ENCODE measurements around the gene TKTL2. TPM values are rescaled to one million over a fixed set of nuclear protein-coding genes. Genes with fewer than 3 reads are reported as not detected.

The TKTL2 gene
- total and polyA plus RNA-seq, 10 of the 15 experiments (the other 5 are each of a cell fraction or from before 2014, with no cell fraction given), result 0.03 to 0.04 (median 0.03) TPM; not detected in 7

DNA sequence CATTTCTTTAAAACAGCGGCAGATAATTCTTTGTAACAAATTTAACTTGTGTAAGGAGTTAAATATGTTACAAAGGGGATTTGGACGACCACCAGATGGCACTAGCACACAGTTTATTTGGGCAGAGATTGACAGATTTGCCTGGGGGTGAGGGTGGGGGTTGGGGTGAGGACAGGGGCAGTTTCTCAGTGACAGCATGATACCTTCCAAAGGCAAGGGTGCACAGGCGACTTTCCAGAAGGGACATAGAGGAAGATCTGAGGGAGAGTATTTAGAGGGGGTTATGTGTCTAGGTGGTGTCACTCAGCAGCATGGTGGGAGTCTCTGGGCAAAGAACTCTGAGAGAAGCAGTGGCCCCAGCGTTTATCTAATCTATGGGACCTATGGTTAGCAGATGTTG, 11.4 kb upstream of the TKTL2 start (continued):
- TF ChIP-seq, protein P1, sequence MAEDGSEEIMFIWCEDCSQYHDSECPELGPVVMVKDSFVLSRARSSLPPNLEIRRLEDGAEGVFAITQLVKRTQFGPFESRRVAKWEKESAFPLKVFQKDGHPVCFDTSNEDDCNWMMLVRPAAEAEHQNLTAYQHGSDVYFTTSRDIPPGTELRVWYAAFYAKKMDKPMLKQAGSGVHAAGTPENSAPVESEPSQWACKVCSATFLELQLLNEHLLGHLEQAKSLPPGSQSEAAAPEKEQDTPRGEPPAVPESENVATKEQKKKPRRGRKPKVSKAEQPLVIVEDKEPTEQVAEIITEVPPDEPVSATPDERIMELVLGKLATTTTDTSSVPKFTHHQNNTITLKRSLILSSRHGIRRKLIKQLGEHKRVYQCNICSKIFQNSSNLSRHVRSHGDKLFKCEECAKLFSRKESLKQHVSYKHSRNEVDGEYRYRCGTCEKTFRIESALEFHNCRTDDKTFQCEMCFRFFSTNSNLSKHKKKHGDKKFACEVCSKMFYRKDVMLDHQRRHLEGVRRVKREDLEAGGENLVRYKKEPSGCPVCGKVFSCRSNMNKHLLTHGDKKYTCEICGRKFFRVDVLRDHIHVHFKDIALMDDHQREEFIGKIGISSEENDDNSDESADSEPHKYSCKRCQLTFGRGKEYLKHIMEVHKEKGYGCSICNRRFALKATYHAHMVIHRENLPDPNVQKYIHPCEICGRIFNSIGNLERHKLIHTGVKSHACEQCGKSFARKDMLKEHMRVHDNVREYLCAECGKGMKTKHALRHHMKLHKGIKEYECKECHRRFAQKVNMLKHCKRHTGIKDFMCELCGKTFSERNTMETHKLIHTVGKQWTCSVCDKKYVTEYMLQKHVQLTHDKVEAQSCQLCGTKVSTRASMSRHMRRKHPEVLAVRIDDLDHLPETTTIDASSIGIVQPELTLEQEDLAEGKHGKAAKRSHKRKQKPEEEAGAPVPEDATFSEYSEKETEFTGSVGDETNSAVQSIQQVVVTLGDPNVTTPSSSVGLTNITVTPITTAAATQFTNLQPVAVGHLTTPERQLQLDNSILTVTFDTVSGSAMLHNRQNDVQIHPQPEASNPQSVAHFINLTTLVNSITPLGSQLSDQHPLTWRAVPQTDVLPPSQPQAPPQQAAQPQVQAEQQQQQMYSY (CRISPR knock-in tag; IDR thresholded peaks at IDR 0.05), result no peak
- TF ChIP-seq, protein P2, sequence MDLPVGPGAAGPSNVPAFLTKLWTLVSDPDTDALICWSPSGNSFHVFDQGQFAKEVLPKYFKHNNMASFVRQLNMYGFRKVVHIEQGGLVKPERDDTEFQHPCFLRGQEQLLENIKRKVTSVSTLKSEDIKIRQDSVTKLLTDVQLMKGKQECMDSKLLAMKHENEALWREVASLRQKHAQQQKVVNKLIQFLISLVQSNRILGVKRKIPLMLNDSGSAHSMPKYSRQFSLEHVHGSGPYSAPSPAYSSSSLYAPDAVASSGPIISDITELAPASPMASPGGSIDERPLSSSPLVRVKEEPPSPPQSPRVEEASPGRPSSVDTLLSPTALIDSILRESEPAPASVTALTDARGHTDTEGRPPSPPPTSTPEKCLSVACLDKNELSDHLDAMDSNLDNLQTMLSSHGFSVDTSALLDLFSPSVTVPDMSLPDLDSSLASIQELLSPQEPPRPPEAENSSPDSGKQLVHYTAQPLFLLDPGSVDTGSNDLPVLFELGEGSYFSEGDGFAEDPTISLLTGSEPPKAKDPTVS (IDR thresholded peaks at IDR 0.05; ENCODE audit: low read depth, low read length), result no peak
- TF ChIP-seq KLF5 (IDR thresholded peaks at IDR 0.05; ENCODE audit: partially characterized antibody) (no peak), BHLHE40 (IDR thresholded peaks at IDR 0.05; ENCODE audit: borderline replicate concordance in 1 of 2, low read depth in 2 of 2, low read length in 1 of 2) (no peak), SREBF2 (IDR thresholded peaks at IDR 0.05; ENCODE audit: low read length) (no peak), POU2F2 (IDR thresholded peaks at IDR 0.05; ENCODE audit: borderline replicate concordance, low read depth, low read length) (no peak), RUNX3 (IDR thresholded peaks at IDR 0.05; ENCODE audit: low read length) (no peak), BMI1 (IDR thresholded peaks at IDR 0.05; ENCODE audit: borderline replicate concordance) (no peak), NR2F1 (conservative IDR thresholded peaks at IDR 0.05) (no peak), NFYA (IDR thresholded peaks at IDR 0.05; ENCODE audit: borderline replicate concordance, low read depth, low read length) (no peak), EED (IDR thresholded peaks at IDR 0.05; ENCODE audit: low read depth) (no peak), MYC (IDR thresholded peaks at IDR 0.05; ENCODE audit: insufficient read depth, insufficient read length, insufficient replicate concordance, low read length, severe bottlenecking) (no peak), SMC3 (IDR thresholded peaks at IDR 0.05; ENCODE audit: borderline replicate concordance, low read length) (peak; percentile 83), CEBPB (IDR thresholded peaks at IDR 0.05; ENCODE audit: borderline replicate concordance in 1 of 2, low read depth in 2 of 2, low read length in 2 of 2) (no peak), SIN3A (IDR thresholded peaks at IDR 0.05; ENCODE audit: low read depth, low read length) (no peak), HDAC6 (IDR thresholded peaks at IDR 0.05; ENCODE audit: unreplicated experiment) (no peak), MXI1 (IDR thresholded peaks at IDR 0.05; ENCODE audit: low read depth, low read length) (no peak)
- TF ChIP-seq, protein P3, sequence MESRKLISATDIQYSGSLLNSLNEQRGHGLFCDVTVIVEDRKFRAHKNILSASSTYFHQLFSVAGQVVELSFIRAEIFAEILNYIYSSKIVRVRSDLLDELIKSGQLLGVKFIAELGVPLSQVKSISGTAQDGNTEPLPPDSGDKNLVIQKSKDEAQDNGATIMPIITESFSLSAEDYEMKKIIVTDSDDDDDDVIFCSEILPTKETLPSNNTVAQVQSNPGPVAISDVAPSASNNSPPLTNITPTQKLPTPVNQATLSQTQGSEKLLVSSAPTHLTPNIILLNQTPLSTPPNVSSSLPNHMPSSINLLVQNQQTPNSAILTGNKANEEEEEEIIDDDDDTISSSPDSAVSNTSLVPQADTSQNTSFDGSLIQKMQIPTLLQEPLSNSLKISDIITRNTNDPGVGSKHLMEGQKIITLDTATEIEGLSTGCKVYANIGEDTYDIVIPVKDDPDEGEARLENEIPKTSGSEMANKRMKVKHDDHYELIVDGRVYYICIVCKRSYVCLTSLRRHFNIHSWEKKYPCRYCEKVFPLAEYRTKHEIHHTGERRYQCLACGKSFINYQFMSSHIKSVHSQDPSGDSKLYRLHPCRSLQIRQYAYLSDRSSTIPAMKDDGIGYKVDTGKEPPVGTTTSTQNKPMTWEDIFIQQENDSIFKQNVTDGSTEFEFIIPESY (IDR thresholded peaks at IDR 0.05), result no peak
- TF ChIP-seq, protein P4, sequence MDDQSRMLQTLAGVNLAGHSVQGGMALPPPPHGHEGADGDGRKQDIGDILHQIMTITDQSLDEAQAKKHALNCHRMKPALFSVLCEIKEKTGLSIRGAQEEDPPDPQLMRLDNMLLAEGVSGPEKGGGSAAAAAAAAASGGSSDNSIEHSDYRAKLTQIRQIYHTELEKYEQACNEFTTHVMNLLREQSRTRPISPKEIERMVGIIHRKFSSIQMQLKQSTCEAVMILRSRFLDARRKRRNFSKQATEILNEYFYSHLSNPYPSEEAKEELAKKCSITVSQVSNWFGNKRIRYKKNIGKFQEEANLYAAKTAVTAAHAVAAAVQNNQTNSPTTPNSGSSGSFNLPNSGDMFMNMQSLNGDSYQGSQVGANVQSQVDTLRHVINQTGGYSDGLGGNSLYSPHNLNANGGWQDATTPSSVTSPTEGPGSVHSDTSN (IDR thresholded peaks at IDR 0.05; ENCODE audit: insufficient replicate concordance, low read depth, low read length), result peak; percentile 45
- TF ChIP-seq, protein P5, sequence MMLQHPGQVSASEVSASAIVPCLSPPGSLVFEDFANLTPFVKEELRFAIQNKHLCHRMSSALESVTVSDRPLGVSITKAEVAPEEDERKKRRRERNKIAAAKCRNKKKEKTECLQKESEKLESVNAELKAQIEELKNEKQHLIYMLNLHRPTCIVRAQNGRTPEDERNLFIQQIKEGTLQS (IDR thresholded peaks at IDR 0.05; ENCODE audit: borderline replicate concordance, extremely low read depth, low read depth, low read length), result no peak
- TF ChIP-seq, protein P6, sequence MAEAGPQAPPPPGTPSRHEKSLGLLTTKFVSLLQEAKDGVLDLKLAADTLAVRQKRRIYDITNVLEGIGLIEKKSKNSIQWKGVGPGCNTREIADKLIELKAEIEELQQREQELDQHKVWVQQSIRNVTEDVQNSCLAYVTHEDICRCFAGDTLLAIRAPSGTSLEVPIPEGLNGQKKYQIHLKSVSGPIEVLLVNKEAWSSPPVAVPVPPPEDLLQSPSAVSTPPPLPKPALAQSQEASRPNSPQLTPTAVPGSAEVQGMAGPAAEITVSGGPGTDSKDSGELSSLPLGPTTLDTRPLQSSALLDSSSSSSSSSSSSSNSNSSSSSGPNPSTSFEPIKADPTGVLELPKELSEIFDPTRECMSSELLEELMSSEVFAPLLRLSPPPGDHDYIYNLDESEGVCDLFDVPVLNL (IDR thresholded peaks at IDR 0.05; ENCODE audit: low read depth, low read length), result no peak
